GM19238 (cell line): ENCODE results near the gene CD22.
"Not testable (repeated sequence)": the region's sequence is repeated elsewhere in the genome, so short reads cannot be mapped to it uniquely, and the experiment has no call there.

Source experiments
- DNase-seq: peaks from one replicate; pipeline ENCODE4 v3.0.0; 2011; ENCODE audit warnings: low spot score; ENCODE audit not compliant: insufficient read length

The CD22 gene

DNA sequence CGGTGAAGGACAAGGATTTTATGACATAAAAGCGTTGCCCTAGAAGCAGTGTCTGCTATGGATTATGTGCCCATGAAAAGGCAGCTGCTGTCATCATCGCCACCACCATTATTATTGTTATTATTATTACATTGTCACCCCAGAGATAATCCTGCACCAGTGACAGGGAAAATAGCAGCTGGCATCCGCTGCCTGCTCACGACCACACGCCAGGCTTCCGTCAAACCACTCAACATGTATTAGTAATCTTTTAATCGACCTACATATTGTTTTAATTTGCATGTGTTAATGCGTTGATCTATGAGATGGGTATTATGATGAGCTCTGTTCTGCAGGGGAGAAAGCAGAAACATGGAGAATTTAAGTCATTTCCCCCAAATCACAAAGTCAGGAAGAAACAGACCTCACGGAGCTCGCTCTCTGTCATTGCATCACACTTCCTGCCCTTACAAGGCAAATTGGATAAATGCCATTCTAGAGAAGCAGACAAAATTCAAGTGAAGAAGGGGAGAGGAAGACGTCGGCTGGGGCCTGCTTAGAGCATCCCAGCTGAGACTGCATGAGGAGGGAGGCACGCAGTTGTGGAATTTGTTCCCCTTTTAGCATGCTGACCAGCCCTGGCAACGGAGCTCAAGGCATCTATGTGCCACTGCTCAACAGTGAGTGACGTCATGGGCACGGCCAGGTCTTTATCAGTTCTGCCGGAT is 29.0 kb downstream of the CD22 start, which contains the start of gene FFAR3:
FFAR3 (plus strand) TSS at position 594 of the 707 bp plus-strand sequence. CDS start 431 bp downstream, outside the sequence.
- no peak for DNase-seq

DNA sequence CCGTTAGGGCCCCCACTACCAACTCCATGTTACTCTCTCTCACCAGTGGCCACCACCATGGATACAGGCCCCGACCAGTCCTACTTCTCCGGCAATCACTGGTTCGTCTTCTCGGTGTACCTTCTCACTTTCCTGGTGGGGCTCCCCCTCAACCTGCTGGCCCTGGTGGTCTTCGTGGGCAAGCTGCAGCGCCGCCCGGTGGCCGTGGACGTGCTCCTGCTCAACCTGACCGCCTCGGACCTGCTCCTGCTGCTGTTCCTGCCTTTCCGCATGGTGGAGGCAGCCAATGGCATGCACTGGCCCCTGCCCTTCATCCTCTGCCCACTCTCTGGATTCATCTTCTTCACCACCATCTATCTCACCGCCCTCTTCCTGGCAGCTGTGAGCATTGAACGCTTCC is 29.8 kb downstream of the CD22 start:
- not testable (repeated sequence) for DNase-seq

DNA sequence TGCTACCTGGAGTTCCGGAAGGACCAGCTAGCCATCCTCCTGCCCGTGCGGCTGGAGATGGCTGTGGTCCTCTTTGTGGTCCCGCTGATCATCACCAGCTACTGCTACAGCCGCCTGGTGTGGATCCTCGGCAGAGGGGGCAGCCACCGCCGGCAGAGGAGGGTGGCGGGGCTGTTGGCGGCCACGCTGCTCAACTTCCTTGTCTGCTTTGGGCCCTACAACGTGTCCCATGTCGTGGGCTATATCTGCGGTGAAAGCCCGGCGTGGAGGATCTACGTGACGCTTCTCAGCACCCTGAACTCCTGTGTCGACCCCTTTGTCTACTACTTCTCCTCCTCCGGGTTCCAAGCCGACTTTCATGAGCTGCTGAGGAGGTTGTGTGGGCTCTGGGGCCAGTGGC is 30.4 kb downstream of the CD22 start:
- DNase-seq = not testable (repeated sequence)

DNA sequence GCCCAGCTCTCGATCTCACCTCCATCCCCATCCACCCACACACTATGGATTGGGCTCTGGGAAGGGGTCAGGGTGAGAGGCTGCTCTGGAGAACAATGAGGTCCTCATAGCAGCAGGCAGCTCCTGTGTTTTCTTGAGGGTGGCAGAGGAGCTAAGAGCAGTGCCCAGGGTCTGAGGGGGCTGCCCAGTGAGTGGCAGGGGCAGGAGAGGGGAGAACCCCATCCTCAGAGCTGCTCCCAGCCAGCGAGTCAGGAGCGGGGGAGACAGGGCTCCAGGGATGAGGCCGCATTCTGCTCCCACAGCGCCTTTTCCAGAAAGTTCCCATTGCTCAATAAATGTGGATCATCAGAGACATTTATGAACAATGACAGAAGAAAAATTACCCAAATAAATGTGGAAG is 31.1 kb downstream of the CD22 start:
- not testable (repeated sequence) for DNase-seq

DNA sequence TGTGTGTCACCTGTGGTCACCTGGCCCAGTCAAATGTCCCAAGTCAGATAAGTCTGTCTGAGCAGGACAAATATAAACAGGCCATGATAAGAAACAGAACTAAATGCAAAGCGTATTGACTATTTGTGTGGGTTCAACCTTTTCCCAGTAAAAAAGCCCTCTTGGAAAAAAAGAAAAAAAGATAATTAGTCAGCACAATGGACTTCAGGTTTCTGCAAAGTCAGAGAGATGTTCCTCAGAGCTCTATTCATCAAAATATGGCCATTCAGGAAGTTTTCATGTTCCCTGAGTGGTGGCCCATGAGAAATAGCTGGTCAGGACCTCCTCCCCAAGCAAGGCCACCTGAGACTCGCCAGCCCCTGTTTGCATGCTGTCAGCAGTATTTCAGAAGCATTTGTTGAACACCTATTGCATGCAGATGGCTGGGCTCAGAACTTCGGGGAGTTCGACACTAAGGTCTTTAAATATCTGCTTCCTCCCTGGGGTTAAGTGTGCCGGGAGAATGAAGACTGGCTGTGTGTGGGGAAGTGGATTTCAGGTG is 32.0 kb downstream of the CD22 start:
- no peak for DNase-seq

DNA sequence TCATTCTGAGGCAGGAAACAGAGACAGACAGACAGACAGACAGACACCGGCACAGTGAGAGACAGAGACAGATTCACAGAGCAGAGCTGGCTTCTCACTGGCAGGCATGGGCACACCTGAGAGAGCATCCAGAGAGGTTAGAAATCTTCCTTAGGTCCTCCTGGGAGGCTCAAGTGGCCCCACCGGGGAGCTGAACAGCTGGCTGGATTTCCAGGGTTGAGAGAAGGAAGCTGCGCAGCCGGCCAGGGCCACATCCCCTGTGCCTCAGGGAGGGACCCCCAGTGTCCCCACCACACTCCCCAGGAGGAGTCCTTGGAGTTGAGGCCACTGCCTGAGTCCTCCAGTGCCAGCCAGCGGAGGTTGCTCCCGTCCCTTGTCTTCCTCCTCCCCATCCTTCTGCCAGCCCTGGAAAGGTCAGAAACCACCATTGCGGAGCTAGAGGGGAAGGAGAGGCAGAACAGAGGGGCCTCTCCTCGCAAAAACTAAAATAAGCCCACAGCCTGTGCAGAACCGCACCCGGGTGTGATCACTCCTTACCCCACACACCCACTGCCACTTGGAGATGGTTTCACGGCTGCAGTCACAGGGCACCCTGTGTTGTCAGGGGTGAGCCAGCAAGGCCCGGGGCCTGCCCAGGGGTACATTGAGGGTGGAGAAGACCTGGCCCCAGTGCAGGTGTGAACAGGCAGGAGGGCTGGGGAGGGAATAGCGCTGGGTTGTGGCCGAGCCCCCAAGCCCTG is 33.4 kb downstream of the CD22 start:
- no peak for DNase-seq

DNA sequence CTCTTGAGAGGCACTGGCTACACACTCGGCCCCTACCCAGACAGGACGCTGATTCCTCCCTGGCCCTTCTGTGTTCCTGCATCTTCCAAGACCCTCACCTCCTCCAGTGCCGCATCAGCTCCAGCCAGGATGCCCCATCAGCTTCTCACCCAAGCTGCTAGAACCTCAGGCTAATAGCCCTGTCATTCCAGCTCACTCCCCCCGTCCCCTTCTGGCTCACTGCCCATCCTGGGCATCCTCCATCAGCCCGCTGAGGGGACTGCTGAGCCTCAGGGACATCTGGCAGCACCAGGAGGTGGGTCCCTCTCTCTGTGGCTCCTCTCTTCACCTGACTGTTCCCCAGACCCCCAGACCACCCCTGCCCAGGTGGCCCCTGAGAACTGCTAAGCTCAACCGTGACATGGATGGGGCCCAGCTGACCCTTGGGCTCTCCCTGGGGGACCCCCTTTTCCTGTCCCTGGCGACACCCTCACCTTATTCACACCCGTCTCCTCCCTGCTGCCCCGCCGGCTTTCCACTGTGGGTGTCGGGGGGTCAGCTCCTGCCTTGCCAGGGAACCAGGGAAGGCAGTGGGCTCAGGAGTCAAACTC is 34.1 kb downstream of the CD22 start:
- DNase-seq = no peak

DNA sequence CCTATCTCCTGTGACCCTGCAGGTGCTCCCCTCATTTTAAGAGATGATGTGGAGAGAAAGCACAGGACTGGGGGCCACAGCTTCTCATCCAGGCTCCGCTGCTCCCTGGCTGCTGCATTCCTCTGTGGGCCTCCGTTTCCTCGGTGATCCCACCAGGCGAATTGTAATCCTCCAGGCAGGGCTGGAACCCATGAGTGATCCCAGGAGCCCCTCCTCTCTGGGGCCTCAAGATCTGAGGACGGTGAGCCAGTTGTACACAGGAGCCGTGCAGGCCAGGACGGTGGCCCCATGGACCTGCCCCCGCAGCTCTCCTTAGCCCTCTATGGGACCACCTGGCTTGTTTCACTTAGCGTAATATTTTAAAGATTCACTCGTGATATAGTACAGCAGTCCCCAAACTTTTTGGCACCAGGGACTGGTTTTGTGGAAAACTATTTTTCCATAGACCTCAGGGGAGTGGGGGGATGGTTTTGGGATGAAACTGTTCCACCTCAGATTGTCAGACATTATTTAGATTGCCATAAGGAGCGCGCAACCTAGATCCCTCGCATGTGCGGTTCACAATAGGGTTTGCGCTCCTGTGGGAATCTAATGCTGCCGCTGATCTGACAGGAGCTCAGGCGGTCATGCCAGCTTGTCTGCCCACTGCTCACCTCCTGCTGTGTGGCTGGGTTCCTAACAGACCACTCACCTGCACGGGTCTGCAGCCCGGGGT is 34.9 kb downstream of the CD22 start:
- no peak for DNase-seq

DNA sequence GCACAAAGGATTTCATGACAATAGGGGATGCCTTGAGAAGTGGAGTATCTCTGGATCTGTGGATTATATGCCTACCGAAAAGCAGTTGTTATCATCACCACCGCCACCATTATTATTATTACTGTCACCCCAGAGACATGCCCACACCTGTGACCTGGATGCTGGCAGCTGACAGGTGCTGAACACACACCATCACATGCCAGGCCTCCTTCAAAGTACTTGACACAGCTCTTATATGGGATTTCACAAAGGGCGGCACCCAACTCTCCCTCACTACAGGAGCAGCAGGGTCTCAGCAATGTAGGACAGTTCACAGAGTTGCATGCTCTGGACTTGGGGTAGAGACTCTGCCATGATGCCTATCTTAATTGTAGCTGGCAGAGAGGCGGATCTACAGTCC is 36.3 kb downstream of the CD22 start:
- no peak for DNase-seq

DNA sequence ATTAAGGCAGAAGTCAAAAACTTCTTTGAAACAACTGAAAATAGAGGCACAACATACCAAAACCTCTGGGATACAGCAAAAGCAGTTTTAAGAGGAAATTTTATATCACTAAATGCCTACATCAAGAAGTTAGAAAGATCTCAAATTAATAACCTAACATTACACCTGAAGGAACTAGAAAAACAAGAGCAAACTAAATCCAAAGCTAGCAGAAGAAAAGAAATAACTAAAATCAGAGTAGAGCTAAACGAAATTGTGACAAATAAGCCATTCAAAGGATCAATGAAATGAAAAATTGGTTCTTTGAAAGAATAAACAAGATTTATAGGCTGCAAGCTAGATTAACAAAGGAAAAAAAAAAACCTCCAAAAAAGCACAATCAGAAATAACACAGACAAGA is 39.4 kb downstream of the CD22 start:
- no peak for DNase-seq

DNA sequence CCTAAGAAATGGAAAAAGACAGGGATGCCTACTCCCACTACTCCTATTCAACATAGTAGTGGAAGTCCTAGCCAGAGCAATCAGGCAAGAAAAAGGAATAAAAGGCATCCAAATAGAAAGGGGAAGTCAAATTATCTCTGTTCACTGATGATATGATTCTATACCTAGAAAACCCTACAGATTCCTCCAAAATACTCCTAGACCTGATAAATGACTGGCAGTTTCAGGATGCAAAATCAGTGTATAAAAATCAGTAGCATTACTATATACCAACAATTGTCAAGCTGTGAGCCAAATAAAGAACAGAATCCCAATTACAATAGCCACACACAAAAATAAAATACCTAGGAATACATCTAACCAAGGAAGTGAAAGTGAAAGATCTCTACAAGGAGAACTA is 40.5 kb downstream of the CD22 start:
- DNase-seq = no peak

DNA sequence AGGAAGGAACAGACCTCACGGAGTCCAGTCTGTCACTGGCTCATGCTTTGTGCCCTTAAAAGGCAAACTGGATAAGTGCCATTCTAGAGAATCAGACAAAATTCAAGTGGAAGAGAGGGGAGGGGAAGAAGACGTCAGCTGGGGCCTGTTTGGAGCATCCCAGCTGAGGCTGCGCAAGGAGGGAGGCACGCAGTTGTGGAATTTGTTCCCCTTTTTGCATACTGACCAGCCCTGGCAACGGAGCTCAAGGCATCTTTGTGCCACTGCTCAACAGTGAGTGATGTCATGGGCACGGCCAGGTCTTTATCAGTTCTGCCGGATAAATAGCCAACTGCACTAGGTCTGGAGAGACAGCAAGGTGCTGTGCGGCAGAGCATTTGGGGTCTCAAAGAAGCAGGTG is 41.7 kb downstream of the CD22 start, which contains the start of gene GPR42:
GPR42 (plus strand) TSS at position 347 of the 400 bp plus-strand sequence. CDS start 292 bp downstream, outside the sequence.
- DNase-seq = no peak

DNA sequence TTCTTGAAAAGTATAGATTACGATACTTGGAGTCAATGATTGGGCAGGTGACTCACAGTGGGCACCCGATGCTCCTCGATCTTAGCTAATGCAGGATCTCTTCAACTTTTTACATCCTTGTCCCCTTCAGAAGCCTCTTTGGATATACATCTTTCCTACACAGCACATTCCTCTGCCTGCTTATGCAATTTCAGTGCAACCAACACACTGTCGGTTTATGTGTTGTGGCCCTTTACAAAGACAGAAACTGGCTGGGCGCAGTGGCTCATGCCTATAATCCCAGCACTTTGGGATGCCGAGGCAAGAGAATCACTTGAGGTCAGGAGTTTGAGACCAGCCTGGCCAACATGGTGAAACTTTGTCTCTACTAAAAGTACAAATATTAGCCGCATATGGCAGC is 44.5 kb downstream of the CD22 start:
- DNase-seq = no peak

DNA sequence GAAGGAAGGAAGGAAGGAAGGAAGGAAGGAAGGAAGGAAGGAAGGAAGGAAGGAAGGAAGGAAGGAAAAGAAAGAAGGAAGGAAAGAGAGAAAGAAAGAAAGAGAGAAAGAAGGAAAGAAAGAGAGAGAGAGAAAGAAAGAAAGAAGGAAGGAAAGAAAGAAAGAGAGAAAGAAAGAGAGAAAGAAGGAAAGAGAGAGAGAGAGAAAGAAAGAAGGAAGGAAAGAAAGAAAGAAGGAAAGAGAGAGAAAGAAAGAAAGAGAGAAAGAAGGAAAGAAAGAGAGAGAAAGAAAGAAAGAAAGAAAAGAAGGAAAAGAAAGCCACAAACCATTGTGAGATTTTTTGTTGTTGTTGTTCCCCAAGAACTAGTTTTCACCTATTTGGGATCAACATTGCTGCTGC is 45.0 kb downstream of the CD22 start:
- DNase-seq = not testable (repeated sequence)

DNA sequence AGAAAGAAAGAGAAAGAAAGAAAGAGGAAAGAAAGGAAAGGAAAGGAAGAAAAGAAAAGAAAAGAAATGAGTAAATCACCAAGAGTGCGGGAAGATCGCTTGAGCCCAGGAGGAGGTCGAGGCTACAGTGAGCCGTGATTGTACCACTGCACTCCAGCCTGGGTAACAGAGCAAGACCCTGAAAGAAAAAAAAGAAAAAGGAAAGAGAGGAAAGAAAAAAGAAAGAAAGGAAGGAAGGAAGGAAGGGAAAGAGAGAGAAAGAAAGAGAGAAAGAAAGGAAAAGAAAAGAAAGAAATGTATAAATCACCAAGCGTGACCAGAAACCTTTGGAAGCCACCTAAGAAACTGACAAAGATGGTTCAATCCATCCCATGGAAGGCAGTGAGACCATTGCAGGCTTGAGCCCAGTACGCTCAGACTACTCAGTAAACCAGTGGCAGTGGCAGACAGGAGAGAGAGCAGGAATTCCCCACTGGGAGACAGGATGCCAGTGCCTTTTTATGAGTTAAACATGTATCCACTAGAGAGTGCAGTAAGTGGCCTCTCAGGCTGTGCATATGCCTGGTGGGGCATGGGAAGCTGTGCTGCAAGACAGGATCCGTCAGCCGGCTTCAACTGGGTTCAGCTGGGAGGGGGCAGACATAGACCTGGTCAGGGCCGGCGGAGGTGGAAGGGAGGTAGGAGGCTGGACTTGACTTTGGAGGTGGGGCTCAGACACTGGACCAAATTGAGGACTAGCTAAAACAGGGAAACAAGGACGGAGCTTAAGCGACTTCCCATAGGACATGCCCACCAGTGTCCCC is 46.7 kb downstream of the CD22 start:
- DNase-seq = no peak

DNA sequence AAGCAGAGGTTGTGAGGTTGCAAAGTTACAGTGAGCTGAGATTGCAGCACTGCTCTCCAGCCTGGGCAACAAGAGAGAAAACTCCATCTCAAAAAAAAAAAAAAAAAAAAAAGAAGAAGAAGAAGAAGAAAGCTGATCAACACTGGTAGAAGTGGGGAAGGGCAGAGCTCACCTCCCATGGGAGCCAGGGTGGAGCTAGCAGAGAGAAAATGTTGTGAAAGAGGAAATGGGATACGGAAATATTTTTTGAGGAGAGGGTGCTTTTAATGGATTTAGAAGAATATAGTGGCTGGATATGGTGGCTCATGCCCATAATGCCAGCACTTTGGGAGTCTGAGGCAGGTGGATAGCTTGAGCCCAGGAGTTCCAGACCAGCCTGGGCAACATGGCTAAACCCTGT is 48.7 kb downstream of the CD22 start:
- DNase-seq = no peak

DNA sequence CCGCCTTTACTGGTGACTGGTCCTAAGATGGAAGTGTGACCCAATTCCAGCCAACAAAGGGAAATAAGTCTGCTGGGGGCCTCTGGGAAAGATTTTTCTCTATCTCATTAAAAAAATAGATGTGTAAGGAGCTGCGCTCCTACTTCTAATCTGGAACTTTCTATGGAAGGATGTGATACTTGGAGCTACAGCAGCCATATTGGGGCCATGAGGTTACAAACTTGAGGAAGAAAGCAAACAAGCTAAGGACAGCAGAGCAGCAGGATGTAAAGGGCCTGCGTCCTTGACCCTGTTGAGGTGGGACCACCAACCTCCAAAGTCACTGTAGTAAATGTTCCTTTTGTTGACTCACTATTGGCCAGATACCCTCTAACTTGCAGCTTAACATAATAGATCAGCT is 49.4 kb downstream of the CD22 start:
- DNase-seq = no peak

DNA sequence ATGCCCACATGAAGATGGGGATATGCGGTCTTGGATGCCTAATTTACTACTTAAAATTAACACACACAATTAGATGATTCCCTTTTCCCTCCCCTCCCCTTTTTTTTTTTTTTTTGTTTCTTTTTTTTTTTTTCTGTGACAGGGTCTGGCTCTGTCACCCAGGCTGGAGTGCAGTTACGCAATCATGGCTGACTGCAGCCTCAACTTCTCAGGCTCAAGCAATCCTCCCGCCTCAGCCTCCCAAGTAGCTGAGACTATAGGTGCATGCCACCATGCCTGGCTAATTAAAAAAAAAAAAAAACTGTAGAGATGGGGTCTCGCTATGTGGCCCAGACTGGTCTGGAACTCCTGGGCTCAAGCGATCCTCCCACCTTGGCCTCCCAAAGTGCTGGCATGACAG is 50.6 kb downstream of the CD22 start:
- not testable (repeated sequence) for DNase-seq

DNA sequence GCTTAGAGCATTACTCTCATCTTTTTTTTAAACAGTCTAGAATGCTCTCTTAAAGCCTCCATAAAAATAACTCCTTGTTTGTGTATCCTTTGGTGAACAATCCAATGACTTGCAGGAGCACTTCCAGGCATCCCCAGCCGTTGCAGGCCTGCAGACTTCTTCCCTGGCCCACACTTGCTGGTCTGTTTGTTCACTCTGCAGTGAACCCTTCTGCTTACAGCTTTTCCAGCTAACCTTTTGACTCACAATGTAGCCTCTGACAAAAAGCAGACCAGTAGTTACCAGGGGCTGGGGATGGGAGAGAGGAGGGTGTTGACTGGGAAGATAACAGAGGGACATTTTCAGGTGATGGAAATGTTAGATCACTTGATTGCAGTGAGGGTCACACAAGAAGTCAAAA is 51.0 kb downstream of the CD22 start:
- no peak for DNase-seq

DNA sequence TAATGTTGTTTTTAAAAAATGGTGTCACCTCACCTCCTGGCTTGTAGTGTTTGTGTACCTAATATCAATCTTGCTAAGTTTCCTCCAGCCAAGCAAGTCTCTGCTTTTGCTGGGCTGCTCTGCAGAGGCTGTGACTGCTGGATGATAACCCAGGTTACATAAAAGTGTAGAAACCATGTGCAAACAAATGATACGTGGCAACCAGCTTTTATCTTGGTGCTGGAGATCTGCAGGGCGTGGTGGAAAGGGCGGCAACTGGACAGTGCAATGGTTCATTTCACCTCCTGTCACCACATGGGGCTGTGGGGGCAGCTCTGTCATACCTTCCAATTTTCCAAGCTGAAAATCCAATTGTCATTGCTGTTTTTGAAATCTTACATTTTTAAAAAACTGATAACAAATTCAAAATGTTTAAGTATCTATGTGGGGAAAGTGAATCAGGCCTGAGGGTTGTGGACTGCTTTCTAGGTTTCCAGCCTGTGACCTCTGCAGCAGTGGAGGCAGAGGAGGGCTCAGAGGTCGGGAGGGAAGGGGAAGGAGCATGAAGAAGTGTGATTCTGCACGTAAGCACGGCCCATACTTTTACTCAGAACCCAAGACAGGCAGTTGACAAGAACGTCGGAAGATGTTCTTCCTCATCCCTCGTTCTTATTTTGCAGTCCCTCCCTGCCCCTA is 51.6 kb downstream of the CD22 start:
- no peak for DNase-seq
